Subcutaneous abdominal adipose tissue (tissue), 5 donors: ENCODE measurements around the gene OPALIN.

ENCODE experiments used
- H3K27ac ChIP-seq: one replicate; pipeline ENCODE4 v1.7.0; 2013; ENCODE audit warnings: low read depth, mild to moderate bottlenecking, inconsistent platforms, low read length, moderate library complexity
- H3K27me3 ChIP-seq, 5 donors: one replicate each; pipeline ENCODE4 v1.7.0; 2013; ENCODE audit warnings: low read length in 5 of 5, inconsistent platforms in 1 of 5; ENCODE audit not compliant: control insufficient read depth in 5 of 5, insufficient read depth in 4 of 5
- H3K36me3 ChIP-seq, 5 donors: one replicate each; pipeline ENCODE4 v1.7.0; 2013; ENCODE audit warnings: low read length in 5 of 5; ENCODE audit not compliant: control insufficient read depth in 5 of 5, insufficient read depth in 5 of 5
- H3K4me1 ChIP-seq, 5 donors: one replicate each; pipeline ENCODE4 v1.7.0; 2013; ENCODE audit warnings: low read length in 5 of 5, mild to moderate bottlenecking in 3 of 5, moderate library complexity in 1 of 5; ENCODE audit not compliant: control insufficient read depth in 5 of 5, insufficient read depth in 5 of 5
- H3K4me3 ChIP-seq, 5 donors: one replicate each; pipeline ENCODE4 v1.7.0; 2013; ENCODE audit warnings: low read length in 5 of 5, low read depth in 1 of 5
- H3K9ac ChIP-seq, 5 donors: one replicate each; pipeline ENCODE4 v1.7.0; 2013; ENCODE audit warnings: low read length in 5 of 5, mild to moderate bottlenecking in 4 of 5, moderate library complexity in 3 of 5
- H3K9me3 ChIP-seq, 5 donors: one replicate each; pipeline ENCODE4 v1.7.0; 2013; ENCODE audit warnings: low read length in 5 of 5; ENCODE audit not compliant: control insufficient read depth in 5 of 5
- donor health status: healthy.
- donor health status: healthy.
- donor health status: healthy.
- donor health status: healthy.
- donor health status: healthy.

OPALIN gene

DNA sequence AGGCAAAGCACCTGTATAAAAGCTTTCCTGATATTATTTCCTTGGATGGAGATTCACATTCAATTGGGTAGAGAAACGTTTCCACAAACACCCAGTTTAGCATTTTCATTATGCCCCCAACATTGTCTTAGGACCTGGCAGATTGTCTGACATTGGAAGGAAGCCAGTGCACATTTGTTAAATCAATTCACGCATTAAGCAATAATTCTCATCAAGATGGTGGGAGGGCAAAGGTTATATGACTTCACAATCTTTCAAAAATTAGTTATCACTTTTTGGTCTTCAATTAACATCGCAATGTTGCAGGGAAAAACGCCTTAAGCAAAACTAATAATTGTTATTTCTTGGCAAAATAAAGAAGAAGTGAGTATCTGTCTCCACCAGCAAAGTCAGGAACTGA is 16.4 kb downstream of the OPALIN start:
- Histone ChIP-seq H3K27ac (no peak overlapping the region), H3K9me3 (peaks cover 0 to 8% (median 7%) of the 10 kb centered on the region in 5 donors), H3K36me3 (no peaks in the 10 kb centered on the region), H3K4me1 (no peaks in the 10 kb centered on the region), H3K27me3 (peaks cover 0 to 2% (median 0%) of the 10 kb centered on the region in 5 donors), H3K4me3 (no peak overlapping the region), H3K9ac (no peak overlapping the region)

DNA sequence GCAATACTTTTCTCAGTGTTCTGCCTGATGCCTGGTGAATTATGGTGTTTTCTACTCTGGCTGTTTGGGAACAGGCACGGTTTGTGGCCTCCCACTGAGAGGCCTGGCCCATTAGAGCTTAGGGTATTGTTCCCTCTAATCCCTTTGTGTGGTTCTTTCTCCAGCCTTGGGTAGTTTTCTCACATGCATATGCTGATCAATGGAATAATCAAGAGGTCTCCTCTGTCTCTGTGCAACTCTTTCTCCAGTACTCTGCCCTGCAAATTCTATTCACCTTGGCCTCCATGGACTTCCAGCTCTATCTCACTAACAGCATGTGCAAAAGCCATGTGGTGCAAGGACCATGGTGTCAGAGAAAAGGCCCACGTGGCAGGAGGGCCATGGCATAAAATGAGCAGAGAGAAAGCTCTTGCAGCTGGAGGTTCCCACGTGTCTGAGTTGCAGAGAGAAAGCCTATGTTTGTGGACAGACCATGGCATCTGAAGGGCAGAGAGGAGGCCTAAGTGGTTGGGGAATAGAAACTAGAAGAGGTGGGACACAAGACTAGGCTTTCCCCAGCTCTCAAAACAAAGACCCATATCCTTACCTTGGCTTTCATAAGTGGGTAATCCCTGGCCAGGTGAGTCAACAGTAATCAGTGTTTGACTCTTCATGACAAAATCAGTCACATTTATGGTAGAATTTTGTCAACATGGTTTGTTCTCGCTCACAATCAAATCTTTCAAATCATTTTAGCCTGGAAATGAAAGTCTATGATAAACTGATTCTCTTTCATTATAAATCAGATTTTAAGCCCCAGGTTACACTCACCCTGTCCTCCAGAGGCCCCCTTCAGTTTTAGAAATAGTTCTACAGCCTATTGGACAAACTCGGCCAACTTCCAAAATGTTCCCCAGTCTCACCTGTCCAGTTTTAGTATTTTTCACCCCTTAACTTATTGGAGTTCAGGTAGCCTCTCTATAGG is 17.3 kb downstream of the OPALIN start:
- H3K36me3 ChIP-seq, result no peaks in the 10 kb centered on the region
- peaks cover 0 to 8% (median 7%) of the 10 kb centered on the region in 5 donors for H3K9me3 ChIP-seq
- no peak overlapping the region for H3K9ac ChIP-seq
- no peak overlapping the region for H3K4me3 ChIP-seq
- peaks cover 0 to 2% (median 0%) of the 10 kb centered on the region in 5 donors for H3K27me3 ChIP-seq
- H3K27ac ChIP-seq, result no peak overlapping the region
- H3K4me1 ChIP-seq, result no peaks in the 10 kb centered on the region

DNA sequence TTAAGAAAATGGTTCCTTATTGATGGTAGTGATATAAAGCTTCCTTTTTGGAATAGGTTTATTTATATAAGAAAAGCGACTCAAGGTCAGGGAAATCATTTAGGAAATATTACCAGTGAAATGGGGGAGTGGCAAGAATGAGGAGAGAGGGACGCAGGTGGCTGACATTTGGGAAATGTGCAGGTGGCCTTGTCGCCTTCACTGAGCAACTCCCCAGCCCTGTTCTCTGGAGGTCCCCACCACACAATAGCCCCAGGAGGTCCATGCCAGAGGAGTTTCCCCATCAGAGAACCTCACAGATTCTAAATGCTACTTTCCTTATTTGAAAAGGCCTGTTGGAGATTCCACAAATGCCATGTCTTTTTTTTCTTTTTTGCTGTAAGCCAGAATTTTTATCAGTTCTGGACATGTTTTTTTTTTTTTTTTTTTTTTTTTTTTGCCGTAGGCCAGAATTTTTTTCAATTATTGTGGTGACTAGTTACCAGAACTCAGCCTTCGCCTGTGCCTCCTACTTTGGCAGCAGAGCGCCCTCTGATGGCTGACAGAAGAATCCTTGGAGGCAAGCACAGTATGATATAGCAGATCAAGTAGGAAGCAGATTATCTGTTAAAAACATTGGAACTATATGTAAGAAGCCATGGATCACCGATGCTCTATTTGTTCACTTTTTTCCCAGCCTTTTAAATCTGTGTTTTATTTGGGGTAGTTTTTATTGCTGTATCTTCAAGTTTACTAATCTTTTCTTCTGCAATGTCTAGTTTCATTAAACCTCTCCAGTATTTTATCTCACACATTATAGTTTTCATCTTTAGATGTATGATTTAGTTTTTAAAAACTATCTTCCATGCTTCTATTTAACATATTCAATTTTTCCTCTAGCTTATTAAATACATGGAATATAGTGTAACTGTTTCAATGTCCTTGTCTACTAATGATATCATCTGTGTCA is 18.6 kb downstream of the OPALIN start:
- Histone ChIP-seq H3K27ac (no peak overlapping the region), H3K36me3 (no peaks in the 10 kb centered on the region), H3K4me1 (no peaks in the 10 kb centered on the region), H3K4me3 (no peak overlapping the region), H3K27me3 (peaks cover 0 to 3% (median 0%) of the 10 kb centered on the region in 5 donors), H3K9me3 (no peaks in the 10 kb centered on the region), H3K9ac (no peak overlapping the region)

DNA sequence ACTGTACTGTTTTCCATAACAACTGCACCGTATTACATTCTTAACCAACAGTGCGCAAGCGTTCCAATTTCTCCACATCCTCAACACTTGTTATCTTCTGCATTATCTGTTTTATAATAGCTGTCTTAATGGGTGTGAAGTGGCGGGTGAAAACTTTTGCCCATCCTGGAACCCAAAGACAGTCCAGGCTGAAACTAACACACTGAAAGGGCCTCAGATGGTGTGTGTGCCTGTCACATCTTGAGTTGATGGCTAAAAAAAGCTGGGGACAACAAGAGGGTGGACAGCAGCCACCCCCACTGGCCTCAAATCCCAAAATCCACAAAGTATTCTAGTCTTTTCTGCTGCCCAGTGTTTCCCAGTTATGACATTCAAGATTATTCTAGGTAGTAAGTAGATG is 19.4 kb downstream of the OPALIN start:
- Histone ChIP-seq H3K27ac (no peak overlapping the region), H3K27me3 (peaks cover 0 to 3% (median 0%) of the 10 kb centered on the region in 5 donors), H3K9ac (no peak overlapping the region), H3K9me3 (no peaks in the 10 kb centered on the region), H3K4me3 (no peak overlapping the region), H3K4me1 (no peaks in the 10 kb centered on the region), H3K36me3 (no peaks in the 10 kb centered on the region)

DNA sequence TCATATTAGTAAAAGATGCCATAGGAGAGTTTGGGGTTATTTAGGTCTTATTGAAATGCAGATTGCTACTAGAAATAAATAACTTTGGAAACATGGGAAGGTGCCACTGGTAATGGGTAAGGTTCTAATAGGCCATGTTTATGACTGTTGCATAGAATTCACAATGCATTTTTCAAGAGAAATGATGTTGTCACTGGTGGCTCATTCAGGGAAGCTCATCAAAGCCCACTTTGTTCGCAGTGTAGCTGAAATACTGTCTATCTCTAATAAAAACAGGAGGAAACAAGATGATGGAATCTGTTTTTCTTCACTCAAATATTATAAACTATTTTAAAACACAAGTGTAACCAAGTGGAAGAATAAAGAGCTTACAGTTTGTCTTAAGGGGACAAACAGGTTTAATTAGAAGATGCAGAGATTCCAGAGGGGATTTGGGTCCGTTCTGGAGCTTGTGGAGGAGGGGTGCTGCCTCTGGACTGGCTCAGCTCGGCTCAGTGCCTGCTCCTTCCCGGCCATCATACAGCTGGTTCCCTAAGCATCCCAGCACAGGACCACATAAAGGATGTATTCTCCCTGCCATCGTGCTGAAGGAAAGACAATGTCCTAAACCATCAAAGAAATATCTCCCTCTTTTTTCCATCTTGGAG is 20.4 kb downstream of the OPALIN start:
- no peak overlapping the region for H3K27ac ChIP-seq
- no peak overlapping the region for H3K4me3 ChIP-seq
- H3K9ac ChIP-seq, result no peak overlapping the region
- no peaks in the 10 kb centered on the region for H3K36me3 ChIP-seq
- H3K9me3 ChIP-seq, result no peaks in the 10 kb centered on the region
- H3K4me1 ChIP-seq, result no peaks in the 10 kb centered on the region
- peaks cover 0 to 6% (median 0%) of the 10 kb centered on the region in 5 donors for H3K27me3 ChIP-seq

DNA sequence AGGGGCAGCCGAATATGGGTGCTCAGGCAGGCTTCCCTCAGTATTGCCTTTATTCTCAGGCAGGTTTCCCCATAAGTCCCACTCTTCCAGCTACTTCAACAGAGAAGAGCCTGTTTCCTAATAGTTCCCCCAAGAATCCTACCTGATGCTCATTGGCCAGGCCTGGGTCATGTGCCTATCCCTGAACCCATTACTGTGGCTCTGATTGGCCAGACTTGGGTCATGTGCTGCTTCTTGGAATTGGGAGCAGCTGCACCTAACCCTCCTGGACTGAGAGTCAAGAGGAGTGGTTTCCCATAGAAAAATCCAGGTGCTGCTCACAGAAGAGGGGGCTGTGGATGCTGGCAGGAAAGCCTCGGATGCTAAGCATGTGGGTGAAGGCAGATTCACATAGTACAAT is 21.7 kb downstream of the OPALIN start:
- H3K4me1 ChIP-seq, result no peaks in the 10 kb centered on the region
- H3K27ac ChIP-seq, result no peak overlapping the region
- no peak overlapping the region for H3K4me3 ChIP-seq
- no peak overlapping the region for H3K9ac ChIP-seq
- peaks cover 0 to 12% (median 0%) of the 10 kb centered on the region in 5 donors for H3K27me3 ChIP-seq
- H3K36me3 ChIP-seq, result no peaks in the 10 kb centered on the region
- H3K9me3 ChIP-seq, result no peaks in the 10 kb centered on the region

DNA sequence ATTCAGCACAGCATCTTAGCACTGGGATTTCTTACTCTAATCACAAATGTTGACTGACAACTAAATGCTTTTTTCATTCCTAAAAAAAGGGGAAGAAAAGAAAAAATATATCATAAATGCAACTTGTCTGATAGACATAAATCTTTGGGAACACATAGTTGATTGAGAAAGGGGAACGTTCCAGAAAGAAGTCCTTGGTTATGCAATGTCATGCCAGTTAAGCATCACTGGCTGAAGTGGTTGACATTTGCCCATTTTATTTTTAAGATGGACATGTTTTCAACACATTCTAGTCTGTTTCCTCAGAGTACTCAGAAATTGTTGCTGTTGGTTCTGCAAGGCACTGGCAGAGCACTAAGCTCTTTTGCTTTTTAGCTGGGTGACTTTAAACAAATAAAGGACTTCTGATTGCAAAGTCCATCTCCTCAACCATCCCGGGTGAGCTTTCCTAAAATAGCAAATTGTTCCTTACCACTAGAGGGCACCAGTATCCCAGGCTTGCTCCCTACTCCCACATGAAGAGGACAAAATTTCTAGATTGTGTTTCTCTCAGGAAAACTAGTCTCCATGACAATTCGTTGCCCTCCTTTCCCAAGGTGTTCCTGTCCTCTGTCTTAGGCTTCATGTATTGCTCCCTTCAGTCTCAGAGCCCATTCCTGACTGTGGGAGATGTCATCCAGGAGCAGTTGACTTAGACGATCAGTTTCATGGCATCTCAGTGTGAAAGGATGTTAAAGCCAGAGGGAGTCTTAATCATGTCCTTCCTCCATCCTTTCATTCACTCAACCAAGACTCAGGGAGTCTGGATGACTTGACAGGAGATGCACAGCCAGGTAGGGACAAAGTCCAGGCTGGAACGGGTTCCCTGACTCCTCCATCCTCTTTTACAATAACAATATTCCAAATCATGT is 23.9 kb downstream of the OPALIN start:
- Histone ChIP-seq H3K4me3 (no peak overlapping the region), H3K27ac (no peak overlapping the region), H3K27me3 (peaks cover 0 to 12% (median 0%) of the 10 kb centered on the region in 5 donors), H3K36me3 (no peaks in the 10 kb centered on the region), H3K9ac (no peak overlapping the region), H3K9me3 (no peaks in the 10 kb centered on the region), H3K4me1 (no peaks in the 10 kb centered on the region)

DNA sequence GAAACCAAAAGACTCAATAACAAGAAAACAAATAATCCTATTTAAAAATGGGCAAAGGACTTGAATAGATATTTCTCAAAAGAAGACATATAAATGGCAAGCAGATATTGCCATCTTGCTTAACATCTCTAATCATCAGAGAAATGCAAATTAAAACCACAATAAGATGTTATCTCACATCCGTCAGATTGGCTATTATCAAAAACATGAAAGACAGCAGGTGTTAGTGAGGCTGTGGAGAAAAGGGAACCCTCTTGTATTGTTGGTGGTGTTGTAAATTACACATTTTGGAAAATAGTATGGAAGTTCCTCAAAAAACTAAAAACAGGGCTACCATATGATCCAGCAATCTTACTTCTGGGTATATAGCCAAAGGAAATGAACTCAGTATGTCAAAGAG is 25.7 kb downstream of the OPALIN start:
- Histone ChIP-seq H3K9me3 (no peaks in the 10 kb centered on the region), H3K9ac (no peak overlapping the region), H3K27me3 (peaks cover 0 to 12% (median 0%) of the 10 kb centered on the region in 5 donors), H3K4me3 (no peak overlapping the region), H3K4me1 (no peaks in the 10 kb centered on the region), H3K27ac (no peak overlapping the region), H3K36me3 (no peaks in the 10 kb centered on the region)

DNA sequence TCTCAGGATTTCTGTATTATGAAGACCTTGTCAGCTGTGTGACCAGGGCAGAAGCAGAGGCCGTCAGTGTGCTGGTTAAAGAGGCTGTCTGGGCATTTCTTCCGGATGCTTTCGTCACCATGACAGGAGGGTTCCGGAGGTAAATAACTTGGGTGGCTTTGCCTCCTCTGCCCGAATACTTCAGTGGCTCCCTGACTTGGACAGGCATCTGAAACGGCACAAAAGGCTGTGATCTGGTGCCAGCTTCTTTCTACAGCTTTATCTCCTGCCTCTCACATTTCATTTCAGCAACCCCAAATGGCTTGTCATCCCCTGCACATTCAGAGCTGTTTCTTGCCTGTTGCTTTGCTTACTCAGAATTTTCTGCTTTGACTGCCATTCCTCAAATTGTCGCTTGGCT is 31.3 kb downstream of the OPALIN start:
- H3K36me3 ChIP-seq, result no peaks in the 10 kb centered on the region
- H3K4me1 ChIP-seq, result no peaks in the 10 kb centered on the region
- no peak overlapping the region for H3K9ac ChIP-seq
- no peaks in the 10 kb centered on the region for H3K9me3 ChIP-seq
- no peak overlapping the region for H3K27ac ChIP-seq
- H3K4me3 ChIP-seq, result no peak overlapping the region
- peaks cover 0 to 14% (median 3%) of the 10 kb centered on the region in 5 donors for H3K27me3 ChIP-seq
